ENCODE data around the gene GPN2. TPM values are rescaled to one million over a fixed set of nuclear protein-coding genes. Genes with fewer than 3 reads are reported as not detected.

Gene GPN2
- total and polyA plus RNA-seq, 9 of the 15 experiments (the other 6 are each of a cell fraction or from before 2014, with no cell fraction given): 9.9 to 58.8 (median 20.4) TPM

DNA sequence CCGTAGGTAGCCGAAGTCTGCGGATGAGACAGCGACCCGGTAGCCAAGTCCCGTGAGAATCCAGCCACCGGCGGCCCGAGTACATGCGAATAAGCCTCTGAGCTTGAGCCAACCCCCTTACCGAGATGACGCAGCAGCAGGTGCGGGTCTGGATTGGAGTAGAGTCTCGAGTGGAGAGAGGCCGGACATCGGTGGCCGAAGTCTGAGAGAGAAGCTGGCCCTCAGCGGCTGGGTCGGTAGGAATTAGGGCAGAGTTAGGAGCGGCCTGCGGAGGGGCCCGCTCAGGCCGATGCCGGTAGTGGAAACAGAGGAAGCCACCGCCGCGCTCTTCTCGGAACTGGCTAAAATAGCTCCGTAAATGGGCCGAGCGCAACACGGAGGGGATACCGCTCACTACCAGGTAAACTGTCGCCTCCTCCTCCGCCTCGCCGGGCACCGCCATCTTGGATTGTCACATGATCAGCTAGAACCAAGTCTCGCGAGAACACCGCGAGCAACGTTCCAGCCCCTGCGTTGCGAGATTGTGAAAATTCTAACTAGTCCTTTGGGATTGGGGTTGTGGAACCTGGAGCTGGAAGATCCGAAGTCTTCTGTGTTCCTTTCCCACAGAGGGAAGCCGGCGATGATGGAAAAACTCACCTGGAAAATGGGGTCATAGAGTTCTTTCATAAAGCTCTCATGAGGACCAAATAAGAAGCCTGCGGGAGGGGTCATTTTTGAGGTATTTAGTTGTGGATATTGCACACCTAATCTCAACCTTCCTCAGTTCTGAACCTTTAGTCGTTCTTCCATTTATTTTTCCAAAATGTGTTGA, 10.1 kb upstream of the GPN2 start, which contains the start of gene GPATCH3 (continued):
- TF ChIP-seq PRPF4 (IDR thresholded peaks at IDR 0.05; ENCODE audit: insufficient read depth, low read depth, low read length, poor library complexity, severe bottlenecking) (no peak), RFX1 (IDR thresholded peaks at IDR 0.05) (no peak), KHSRP (IDR thresholded peaks at IDR 0.05) (no peak), TBL1XR1 (IDR thresholded peaks at IDR 0.05; ENCODE audit: low read length in 2 of 2) (no peak), RBFOX2 (IDR thresholded peaks at IDR 0.05; ENCODE audit: low read depth, low read length) (peak; percentile 86), PML (IDR thresholded peaks at IDR 0.05; ENCODE audit: low read length) (peak; percentile 90), RBM14 (IDR thresholded peaks at IDR 0.05; ENCODE audit: borderline replicate concordance, insufficient read depth, low read depth, low read length) (no peak), EP300 (IDR thresholded peaks at IDR 0.05; ENCODE audit: low read length) (peak; percentile 2; the same call in 1 of the 2 replicates), AFF4 (CRISPR knock-in tag; IDR thresholded peaks at IDR 0.05) (no peak), WHSC1 (IDR thresholded peaks at IDR 0.05; ENCODE audit: low read length) (no peak), CHD4 (IDR thresholded peaks at IDR 0.05; ENCODE audit: insufficient read depth, insufficient replicate concordance, low read depth, low read length, poor library complexity, severe bottlenecking) (no peak), FOXP1 (CRISPR knock-in tag; IDR thresholded peaks at IDR 0.05) (no peak), PTRF (tag; IDR thresholded peaks at IDR 0.05) (no peak), MEIS2 (IDR thresholded peaks at IDR 0.05; ENCODE audit: partially characterized antibody) (no peak), SMAD1 (IDR thresholded peaks at IDR 0.05; ENCODE audit: low read depth, low read length, partially characterized antibody) (peak; percentile 68), ZNF282 (CRISPR knock-in tag; IDR thresholded peaks at IDR 0.05) (no peak), SP2 (IDR thresholded peaks at IDR 0.05; ENCODE audit: extremely low read depth, low read depth, low read length, poor library complexity, severe bottlenecking) (peak; percentile 21), HDAC8 (tag; IDR thresholded peaks at IDR 0.05) (no peak), ZFP30 (CRISPR knock-in tag; IDR thresholded peaks at IDR 0.05; ENCODE audit: borderline replicate concordance) (no peak), LEF1 (IDR thresholded peaks at IDR 0.05) (no peak), RFX5 (IDR thresholded peaks at IDR 0.05; ENCODE audit: low read depth, low read length) (no peak)
- TF ChIP-seq, protein P1, sequence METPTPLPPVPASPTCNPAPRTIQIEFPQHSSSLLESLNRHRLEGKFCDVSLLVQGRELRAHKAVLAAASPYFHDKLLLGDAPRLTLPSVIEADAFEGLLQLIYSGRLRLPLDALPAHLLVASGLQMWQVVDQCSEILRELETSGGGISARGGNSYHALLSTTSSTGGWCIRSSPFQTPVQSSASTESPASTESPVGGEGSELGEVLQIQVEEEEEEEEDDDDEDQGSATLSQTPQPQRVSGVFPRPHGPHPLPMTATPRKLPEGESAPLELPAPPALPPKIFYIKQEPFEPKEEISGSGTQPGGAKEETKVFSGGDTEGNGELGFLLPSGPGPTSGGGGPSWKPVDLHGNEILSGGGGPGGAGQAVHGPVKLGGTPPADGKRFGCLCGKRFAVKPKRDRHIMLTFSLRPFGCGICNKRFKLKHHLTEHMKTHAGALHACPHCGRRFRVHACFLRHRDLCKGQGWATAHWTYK (CRISPR knock-in tag; IDR thresholded peaks at IDR 0.05): peak; percentile 7; the same call in 1 of the 2 replicates

Data from K562 (cell line).